Hepatocyte (in vitro differentiated cells): ENCODE results near the gene TFDP2. TPM values are rescaled to one million over a fixed set of nuclear protein-coding genes. Genes with fewer than 3 reads are reported as not detected.
"Not testable (repeated sequence)": the region's sequence is repeated elsewhere in the genome, so short reads cannot be mapped to it uniquely, and the experiment has no call there.

Experiments
- DNase-seq: peaks from one replicate; pipeline ENCODE4 v3.0.0-alpha.2; 2016; ENCODE audit warnings: low spot score
- H2AFZ ChIP-seq: fragments of 200-600 bp; sonication (generic); 2 replicates; pipeline ENCODE4 v1.6.0; 2016; ENCODE audit warnings: antibody characterized with exemption, mild to moderate bottlenecking
- H3K27ac ChIP-seq: fragments of 200-600 bp; sonication (generic); 2 replicates; pipeline ENCODE4 v1.5.1; 2016; ENCODE audit warnings: mild to moderate bottlenecking
- H3K27me3 ChIP-seq: fragments of 200-600 bp; sonication (generic); 2 replicates; pipeline ENCODE4 v1.6.1; 2016
- H3K36me3 ChIP-seq: fragments of 200-600 bp; sonication (generic); replicated peaks from 2 replicates; pipeline ENCODE4 v1.5.1; 2016; ENCODE audit warnings: low read depth; ENCODE audit not compliant: insufficient read depth
- H3K4me1 ChIP-seq: fragments of 200-600 bp; sonication (generic); 2 replicates; pipeline ENCODE4 v1.5.1; 2016; ENCODE audit warnings: mild to moderate bottlenecking, moderate library complexity; ENCODE audit not compliant: insufficient read depth
- H3K4me2 ChIP-seq: fragments of 200-600 bp; sonication (generic); 2 replicates; pipeline ENCODE4 v1.6.0; 2016
- H3K4me3 ChIP-seq: fragments of 200-600 bp; sonication (generic); 2 replicates; pipeline ENCODE4 v1.5.1; 2016; ENCODE audit warnings: mild to moderate bottlenecking
- H3K79me2 ChIP-seq: fragments of 200-600 bp; sonication (generic); 2 replicates; pipeline ENCODE4 v1.6.0; 2017; ENCODE audit warnings: mild to moderate bottlenecking
- H3K9me2 ChIP-seq: fragments of 200-600 bp; sonication (generic); replicated peaks from 2 replicates; pipeline ENCODE4 v1.6.0; 2017; ENCODE audit warnings: mild to moderate bottlenecking; ENCODE audit not compliant: insufficient read depth
- H3K9me3 ChIP-seq: fragments of 200-600 bp; sonication (generic); 2 replicates; pipeline ENCODE4 v1.5.1; 2016; ENCODE audit warnings: low read depth, mild to moderate bottlenecking
- H4K20me1 ChIP-seq: fragments of 200-600 bp; sonication (generic); 2 replicates; pipeline ENCODE4 v1.6.0; 2016; ENCODE audit warnings: mild to moderate bottlenecking; ENCODE audit not compliant: insufficient read depth, poor library complexity, severe bottlenecking
- CTCF ChIP-seq: fragments of 200-600 bp; sonication (generic); IDR thresholded peaks from 2 replicates; pipeline ENCODE4 v1.5.1; 2016; ENCODE audit warnings: antibody characterized with exemption, mild to moderate bottlenecking; ENCODE audit not compliant: poor library complexity
- EZH2 ChIP-seq: fragments of 200-600 bp; sonication (generic); IDR thresholded peaks from 2 replicates; pipeline ENCODE4 v1.6.1; 2016; ENCODE audit warnings: antibody characterized with exemption, mild to moderate bottlenecking, borderline replicate concordance
- EZH2phosphoT487 ChIP-seq: fragments of 200-600 bp; sonication (generic); IDR thresholded peaks from one replicate; pipeline ENCODE4 v1.6.1; 2018; ENCODE audit warnings: antibody characterized with exemption, mild to moderate bottlenecking, low read depth, moderate library complexity; ENCODE audit not compliant: unreplicated experiment, severe bottlenecking
- WGBS: methylation state at CpG from one replicate; pipeline ENCODE4 v1.1.6; 2016; ENCODE audit warnings: low lambda C conversion rate; ENCODE audit errors: missing lambda C conversion rate; 5-methylcytosine and 5-hydroxymethylcytosine counted together
- polyA plus RNA-seq: library from polyadenylated mRNA; unstranded; fragments of >200 nt; fragmentation: Nextera tagmentation; extraction: Ambion mirVana; gene quantifications from 2 replicates; pipeline ENCODE4 v1.2.1, GENCODE V29; 2016
- total RNA-seq: library from RNA; depleted of rRNA; stranded (reverse); fragments of >200 nt; gene quantifications from 2 replicates; pipeline ENCODE4 v1.2.3, GENCODE V29; 2014

The TFDP2 gene
- total and polyA plus RNA-seq, 2 experiments from 2014 or later, result 57.6 to 61.6 TPM

- Histone ChIP-seq H3K9me3 (no peaks in the 10 kb centered on the region), H3K4me1 (no peaks in the 10 kb centered on the region), H3K79me2 (no peaks in the 10 kb centered on the region), H3K4me2 (no peak overlapping the region), H3K36me3 (no peaks in the 10 kb centered on the region), H2AFZ (no peak overlapping the region), H3K27ac (no peak overlapping the region), H3K9me2 (no peaks in the 10 kb centered on the region), H4K20me1 (no peaks in the 10 kb centered on the region), H3K4me3 (no peak overlapping the region), H3K27me3 (no peaks in the 10 kb centered on the region)
- no peak for DNase-seq
- TF ChIP-seq EZH2 (no peak), CTCF (no peak), EZH2phosphoT487 (no peak)
- 69% methylated on average over 2 of the region's 2 CpGs for WGBS
Observed at GRCh38 chr3:141915766-141916165, 233.6 kb downstream of the TFDP2 start.

- no peak overlapping the region for H3K4me3 ChIP-seq
- H3K36me3 ChIP-seq, result no peaks in the 10 kb centered on the region
- TF ChIP-seq EZH2phosphoT487, result no peak
- no peak for TF ChIP-seq EZH2
- no peak for TF ChIP-seq CTCF
- H3K4me1 ChIP-seq, result no peaks in the 10 kb centered on the region
- no peaks in the 10 kb centered on the region for H4K20me1 ChIP-seq
- H3K9me2 ChIP-seq, result no peaks in the 10 kb centered on the region
- no peak overlapping the region for H2AFZ ChIP-seq
- no peak for DNase-seq
- H3K27me3 ChIP-seq, result no peaks in the 10 kb centered on the region
- H3K27ac ChIP-seq, result no peak overlapping the region
- no peaks in the 10 kb centered on the region for H3K79me2 ChIP-seq
- no peak overlapping the region for H3K4me2 ChIP-seq
- 91% methylated on average over 5 of the region's 5 CpGs for WGBS
- H3K9me3 ChIP-seq, result no peaks in the 10 kb centered on the region
Observed at GRCh38 chr3:141915016-141915415, 234.3 kb downstream of the TFDP2 start.

- no peaks in the 10 kb centered on the region for H3K36me3 ChIP-seq
- no peak overlapping the region for H3K4me2 ChIP-seq
- H3K9me3 ChIP-seq, result no peaks in the 10 kb centered on the region
- no peaks in the 10 kb centered on the region for H3K79me2 ChIP-seq
- 94% methylated on average over 4 of the region's 4 CpGs for WGBS
- H3K4me3 ChIP-seq, result no peak overlapping the region
- H3K27ac ChIP-seq, result no peak overlapping the region
- H3K4me1 ChIP-seq, result no peaks in the 10 kb centered on the region
- no peak overlapping the region for H2AFZ ChIP-seq
- H3K27me3 ChIP-seq, result no peaks in the 10 kb centered on the region
- H3K9me2 ChIP-seq, result no peaks in the 10 kb centered on the region
- DNase-seq, result no peak
- no peaks in the 10 kb centered on the region for H4K20me1 ChIP-seq
- no peak for TF ChIP-seq EZH2
- no peak for TF ChIP-seq CTCF
- TF ChIP-seq EZH2phosphoT487, result no peak
Observed at GRCh38 chr3:141914311-141914710, 235.0 kb downstream of the TFDP2 start.

- Histone ChIP-seq H3K4me1 (no peaks in the 10 kb centered on the region), H3K4me2 (no peak overlapping the region), H3K4me3 (no peak overlapping the region), H4K20me1 (no peaks in the 10 kb centered on the region), H3K27ac (no peak overlapping the region), H2AFZ (no peak overlapping the region), H3K9me2 (no peaks in the 10 kb centered on the region), H3K27me3 (no peaks in the 10 kb centered on the region), H3K36me3 (no peaks in the 10 kb centered on the region), H3K9me3 (no peaks in the 10 kb centered on the region), H3K79me2 (no peaks in the 10 kb centered on the region)
- no peak for TF ChIP-seq EZH2
- TF ChIP-seq CTCF, result peak; percentile 55
- WGBS, result 68% methylated on average over 1 of the region's 1 CpG
- peak; percentile 55 for DNase-seq
Observed at GRCh38 chr3:141913150-141913811, 236.1 kb downstream of the TFDP2 start.

- H3K4me3 ChIP-seq, H3K36me3 ChIP-seq, H3K79me2 ChIP-seq, H3K27me3 ChIP-seq, H3K9me3 ChIP-seq, H3K27ac ChIP-seq, H3K9me2 ChIP-seq, DNase-seq, H4K20me1 ChIP-seq, H3K4me2 ChIP-seq, H3K4me1 ChIP-seq, H2AFZ ChIP-seq: not testable (repeated sequence)
- WGBS, result 97% methylated on average over 4 of the region's 4 CpGs
Observed at GRCh38 chr3:141909986-141910385, 239.4 kb downstream of the TFDP2 start.
